Gastrocnemius medialis (tissue), 4 donors: Measurements from ENCODE around the gene SPACA7.

ENCODE experiments used
- POLR2A ChIP-seq, 2 donors: fragments of 450-650 bp; IDR thresholded peaks; one replicate each; pipeline ENCODE4 v1.6.1; 2017; ENCODE audit warnings: antibody characterized with exemption in 2 of 2, mild to moderate bottlenecking in 2 of 2, moderate library complexity in 2 of 2
- TF ChIP-seq, protein P1 (sequence below), 5 experiments: fragments of 450-650 bp in 3 of 5; fragments of 200-600 bp in 2 of 5; sonication (generic) in 2 of 5; IDR thresholded peaks in 4 of 5; conservative IDR thresholded peaks in 1 of 5; 1 replicate in 4 of 5; 2 replicates in 1 of 5; pipeline ENCODE4 v1.5.1; 2016 to 2019; ENCODE audit warnings: antibody characterized with exemption in 5 of 5, mild to moderate bottlenecking in 3 of 5, moderate library complexity in 3 of 5

DNA sequence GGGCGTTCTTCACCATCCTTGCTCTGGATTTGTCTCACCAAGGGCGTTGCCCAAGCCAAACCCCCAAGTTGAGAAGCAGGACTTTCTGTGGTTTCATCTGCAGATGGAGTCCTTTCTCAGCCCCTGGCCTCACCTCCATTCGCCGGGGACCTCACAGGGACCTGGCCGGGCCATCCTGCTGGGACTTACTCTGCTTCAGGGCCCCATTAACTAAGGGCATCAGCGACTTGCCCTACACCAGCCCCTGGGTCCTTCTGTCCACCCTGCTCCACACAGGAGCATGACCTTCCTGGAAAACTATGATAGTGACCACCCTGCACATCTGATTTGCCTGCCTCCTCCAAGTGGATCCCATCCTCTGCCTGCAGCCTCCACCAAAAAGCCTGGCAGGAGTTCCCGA, 47.2 kb upstream of the SPACA7 start:
- TF ChIP-seq, protein P1, sequence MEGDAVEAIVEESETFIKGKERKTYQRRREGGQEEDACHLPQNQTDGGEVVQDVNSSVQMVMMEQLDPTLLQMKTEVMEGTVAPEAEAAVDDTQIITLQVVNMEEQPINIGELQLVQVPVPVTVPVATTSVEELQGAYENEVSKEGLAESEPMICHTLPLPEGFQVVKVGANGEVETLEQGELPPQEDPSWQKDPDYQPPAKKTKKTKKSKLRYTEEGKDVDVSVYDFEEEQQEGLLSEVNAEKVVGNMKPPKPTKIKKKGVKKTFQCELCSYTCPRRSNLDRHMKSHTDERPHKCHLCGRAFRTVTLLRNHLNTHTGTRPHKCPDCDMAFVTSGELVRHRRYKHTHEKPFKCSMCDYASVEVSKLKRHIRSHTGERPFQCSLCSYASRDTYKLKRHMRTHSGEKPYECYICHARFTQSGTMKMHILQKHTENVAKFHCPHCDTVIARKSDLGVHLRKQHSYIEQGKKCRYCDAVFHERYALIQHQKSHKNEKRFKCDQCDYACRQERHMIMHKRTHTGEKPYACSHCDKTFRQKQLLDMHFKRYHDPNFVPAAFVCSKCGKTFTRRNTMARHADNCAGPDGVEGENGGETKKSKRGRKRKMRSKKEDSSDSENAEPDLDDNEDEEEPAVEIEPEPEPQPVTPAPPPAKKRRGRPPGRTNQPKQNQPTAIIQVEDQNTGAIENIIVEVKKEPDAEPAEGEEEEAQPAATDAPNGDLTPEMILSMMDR (IDR thresholded peaks at IDR 0.05 in 4 of 5, conservative IDR thresholded peaks at IDR 0.05 in 1 of 5) = no peak
- TF ChIP-seq POLR2A (IDR thresholded peaks at IDR 0.05) = no peak
